Cardiac septum (tissue), 1 donor: ENCODE data around the gene DNAJC27. TPM values are rescaled to one million over a fixed set of nuclear protein-coding genes. Genes with fewer than 3 reads are reported as not detected.

Experiments used
- DNase-seq: peaks from one replicate; pipeline ENCODE4 v3.0.0-alpha.2; 2020; ENCODE audit warnings: low spot score
- intact Hi-C: fragments of 100-400 bp; cut with DNase I; formaldehyde crosslinking; loops from one replicate; pipeline ENCODE4 v1.14.0; 2022
- total RNA-seq: library from RNA; stranded (reverse); fragmentation: NEBNext Ultra II Directional; extraction: Animal tissue kit (Norgen Biotek cat#: 25700); gene quantifications from one replicate; pipeline ENCODE4 v1.2.1, GENCODE V29; 2021
- donor health status: DM: no; HTN: no; CAD: no.

The DNAJC27 gene
- total RNA-seq, 1 donor from 2014 or later: 11.2 TPM

DNA sequence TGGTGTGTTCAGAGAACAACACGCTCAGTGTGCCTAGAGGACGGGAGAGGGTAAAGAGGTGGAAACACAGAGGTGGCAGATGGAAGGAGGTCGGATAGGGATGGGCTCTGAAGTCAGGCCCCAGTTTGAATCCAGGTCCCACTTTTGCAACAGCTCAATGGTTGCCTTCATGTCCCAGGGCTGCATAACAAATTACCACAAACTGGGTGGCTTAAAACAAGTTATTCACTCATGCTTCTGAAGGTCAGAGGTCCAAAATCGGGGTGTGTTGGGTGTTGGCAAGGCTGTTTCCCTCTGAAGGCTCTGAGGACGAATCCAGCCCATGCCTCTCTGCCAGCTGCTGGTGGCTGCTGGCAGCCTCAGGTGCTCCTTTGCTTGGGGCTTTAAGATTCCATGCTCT, 39.0 kb downstream of the DNAJC27 start:
- intact Hi-C loops: no loop called here
- DNase-seq: no peak

DNA sequence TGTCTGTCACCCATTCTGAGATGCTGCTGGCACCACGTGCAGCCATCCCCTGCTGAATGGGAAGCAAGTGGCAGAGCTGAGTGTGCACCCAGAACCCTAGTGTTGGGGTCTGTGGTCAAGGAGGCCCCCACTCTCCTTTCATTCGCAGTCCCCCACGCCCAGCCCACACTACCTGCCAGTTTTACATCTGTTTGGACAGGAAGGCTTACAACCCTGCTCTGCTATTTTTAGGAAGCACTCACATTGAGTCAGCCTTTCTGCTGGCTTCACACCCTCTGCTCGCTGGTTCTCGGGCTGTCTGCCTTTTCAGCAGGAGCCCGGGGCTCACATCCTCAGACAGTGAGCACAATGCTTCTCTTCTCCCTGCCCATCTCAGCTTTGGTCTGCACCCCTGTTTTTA, 41.0 kb downstream of the DNAJC27 start:
- no peak for DNase-seq
- intact Hi-C loops: no loop called here

- intact Hi-C loops: no loop called here
- no peak for DNase-seq
Observed at GRCh38 chr2:24929230-24929629, 42.5 kb downstream of the DNAJC27 start.

DNA sequence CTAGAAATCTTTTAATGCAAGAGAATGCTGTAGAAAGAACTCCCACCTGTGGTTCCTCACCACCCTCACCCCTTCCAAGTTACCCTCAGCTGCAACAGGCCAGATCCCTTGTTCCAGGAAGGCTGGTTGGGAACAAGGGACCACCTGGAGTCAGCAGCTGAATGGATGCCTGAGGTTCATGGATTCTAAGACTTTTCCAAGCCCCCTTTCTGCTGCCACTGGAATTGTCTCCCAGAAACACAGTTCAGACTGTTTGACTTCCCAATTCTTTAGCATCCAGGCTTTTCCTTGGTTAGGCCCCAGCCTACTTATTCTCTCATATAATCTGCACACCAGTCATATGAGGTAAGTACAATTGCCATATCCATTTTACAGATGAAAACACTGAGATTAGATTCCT, 43.7 kb downstream of the DNAJC27 start:
- intact Hi-C loops: no loop called here
- no peak for DNase-seq

DNA sequence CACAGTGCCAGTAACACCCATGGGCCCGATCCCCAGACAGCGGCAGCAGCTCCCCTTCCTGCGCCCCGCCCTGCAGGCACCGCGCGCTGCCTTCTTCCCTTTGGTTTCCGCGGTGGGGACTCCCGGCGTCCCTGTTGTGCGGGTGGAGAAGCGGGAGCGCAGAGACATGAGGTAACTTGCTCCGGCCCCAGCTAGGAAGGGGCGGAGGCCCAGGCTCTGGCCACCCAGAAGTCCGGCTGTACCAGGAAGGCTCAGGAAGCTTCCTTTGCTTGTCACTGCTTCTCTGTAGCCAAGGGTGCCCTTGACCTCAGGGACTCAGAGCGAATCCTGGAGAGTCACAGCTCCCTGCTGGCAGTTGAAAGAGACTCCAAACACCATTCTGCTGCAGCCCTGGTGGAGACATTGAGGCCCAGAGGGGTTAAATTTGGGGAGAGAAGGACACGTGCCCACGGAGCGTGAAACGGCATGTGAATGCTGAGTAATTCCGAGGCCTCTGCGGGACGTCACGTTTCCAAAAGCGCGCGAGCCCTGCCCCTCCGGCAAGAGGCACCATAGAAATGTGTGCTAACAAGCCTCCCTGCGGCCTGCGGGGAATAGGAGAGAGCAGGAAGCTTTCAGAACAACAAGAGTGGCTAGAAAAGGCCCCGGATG, 45.0 kb downstream of the DNAJC27 start:
- intact Hi-C loops: no loop called here
- DNase-seq: no peak

DNA sequence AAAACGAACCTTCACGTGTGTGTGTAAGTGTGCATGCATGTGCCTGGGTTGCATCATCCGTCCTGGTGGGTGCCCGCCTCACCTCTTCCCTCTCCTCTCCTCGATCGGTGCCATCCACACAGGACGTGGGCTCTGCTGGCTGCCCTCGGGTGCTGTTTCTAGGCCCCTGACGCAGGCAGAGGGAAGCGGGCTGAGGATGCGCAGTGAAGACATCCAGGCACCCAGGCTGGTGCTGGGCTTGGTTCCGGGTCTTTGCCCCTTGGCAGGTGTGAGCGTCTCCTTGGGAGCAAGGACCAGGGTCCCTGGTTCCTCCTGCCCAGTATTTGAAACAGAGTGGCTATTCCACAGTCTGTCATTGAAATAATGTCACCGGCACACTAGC, 45.5 kb downstream of the DNAJC27 start:
- intact Hi-C loops: no loop called here
- DNase-seq: no peak

GRCh38 chr2:24925815-24926214, 45.9 kb downstream of the DNAJC27 start:
- no peak for DNase-seq
- intact Hi-C loops: no loop called here

DNA sequence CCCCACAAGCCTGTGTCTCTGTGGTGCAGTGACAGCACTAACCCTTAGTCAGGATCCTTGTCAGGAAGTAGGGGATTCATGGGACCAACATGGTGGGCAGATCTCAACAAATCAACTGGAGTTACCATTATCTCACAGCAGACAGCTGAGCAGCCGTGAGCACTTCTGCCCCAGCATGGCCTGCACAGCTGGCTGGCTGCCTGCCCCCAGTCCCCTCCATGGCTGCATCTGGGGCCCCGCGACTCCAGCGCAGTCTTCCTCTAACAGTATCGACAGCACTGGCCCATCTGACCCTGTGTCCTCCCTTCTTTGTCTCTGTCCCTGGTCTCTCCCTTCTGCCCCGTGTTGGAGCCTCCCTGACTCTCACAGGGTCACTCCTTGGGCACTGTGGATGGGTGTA, 47.0 kb downstream of the DNAJC27 start:
- DNase-seq: no peak
- intact Hi-C loops: no loop called here

DNA sequence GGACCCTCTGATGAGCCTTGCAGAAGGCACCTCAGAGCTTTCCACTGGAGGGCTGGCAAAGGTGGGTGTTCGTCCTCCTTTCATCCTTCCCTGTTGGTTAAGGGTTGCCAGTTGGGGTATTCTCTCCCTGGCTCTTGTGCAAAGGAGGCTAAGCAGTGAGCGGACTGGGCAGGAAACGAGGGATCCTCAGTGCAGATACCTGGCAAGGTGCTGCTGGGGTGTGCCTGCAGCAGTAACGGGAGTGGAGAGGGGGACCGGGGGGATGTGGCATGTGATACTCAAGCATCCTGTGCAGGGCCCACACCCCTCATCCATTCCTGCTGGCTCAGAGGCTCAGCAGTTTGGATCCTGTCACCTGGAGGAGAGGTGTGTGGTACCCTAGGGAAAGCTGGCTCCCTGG, 47.5 kb downstream of the DNAJC27 start:
- no peak for DNase-seq
- intact Hi-C loops: no loop called here

DNA sequence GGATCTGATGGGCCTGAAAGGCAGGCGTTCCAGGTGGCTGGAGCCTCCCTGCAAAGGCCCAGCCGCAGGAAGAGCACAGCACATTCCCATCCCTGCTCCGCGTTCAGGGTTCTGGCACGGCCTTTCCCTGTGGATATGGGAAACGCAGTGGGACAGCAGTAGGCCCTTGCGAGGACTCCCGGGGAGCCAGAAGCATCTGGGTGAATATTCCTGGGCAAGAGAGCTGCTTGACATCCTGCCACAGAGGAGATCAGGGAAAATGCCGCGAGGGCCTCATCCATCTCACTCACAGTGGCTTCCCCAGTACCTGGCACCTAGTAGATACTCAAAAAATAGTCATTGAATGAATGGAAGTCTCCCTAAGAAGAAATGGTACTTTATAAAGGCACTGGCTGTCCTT, 48.6 kb downstream of the DNAJC27 start:
- DNase-seq: no peak
- intact Hi-C loops: no loop called here

- intact Hi-C loops: no loop called here
- DNase-seq: no peak
Observed at GRCh38 chr2:24922556-24922955, 49.2 kb downstream of the DNAJC27 start.

DNA sequence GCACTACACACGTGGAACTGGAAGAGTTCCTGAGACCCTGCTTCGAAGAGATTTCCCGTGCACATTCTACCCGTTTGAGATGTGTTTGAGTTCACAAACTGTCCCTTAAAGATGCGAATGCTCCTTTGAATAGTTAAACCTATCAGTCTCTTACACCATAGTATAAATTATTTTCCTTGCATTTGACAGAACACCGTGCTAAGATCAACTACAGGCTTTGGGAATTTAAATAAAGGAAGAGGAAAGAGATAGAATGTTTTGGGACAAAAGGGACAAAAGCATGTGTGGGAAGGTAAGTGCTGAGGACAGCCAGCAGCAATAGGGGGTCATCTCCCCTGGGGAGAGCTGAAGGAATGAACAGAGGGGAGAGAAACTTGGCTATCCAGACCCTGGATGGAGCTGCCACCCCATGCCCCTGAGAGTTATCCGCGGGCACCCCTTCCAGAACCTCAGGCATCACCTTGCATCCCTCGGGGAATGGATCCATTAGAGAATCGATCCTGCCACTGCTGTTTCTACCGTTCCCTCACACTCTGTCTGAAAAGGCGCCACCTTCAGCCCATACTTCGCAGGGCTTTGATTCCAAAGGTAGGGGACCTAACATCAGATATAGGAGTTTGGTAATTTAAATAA, 50.8 kb downstream of the DNAJC27 start:
- intact Hi-C loops: no loop called here
- no peak for DNase-seq

DNA sequence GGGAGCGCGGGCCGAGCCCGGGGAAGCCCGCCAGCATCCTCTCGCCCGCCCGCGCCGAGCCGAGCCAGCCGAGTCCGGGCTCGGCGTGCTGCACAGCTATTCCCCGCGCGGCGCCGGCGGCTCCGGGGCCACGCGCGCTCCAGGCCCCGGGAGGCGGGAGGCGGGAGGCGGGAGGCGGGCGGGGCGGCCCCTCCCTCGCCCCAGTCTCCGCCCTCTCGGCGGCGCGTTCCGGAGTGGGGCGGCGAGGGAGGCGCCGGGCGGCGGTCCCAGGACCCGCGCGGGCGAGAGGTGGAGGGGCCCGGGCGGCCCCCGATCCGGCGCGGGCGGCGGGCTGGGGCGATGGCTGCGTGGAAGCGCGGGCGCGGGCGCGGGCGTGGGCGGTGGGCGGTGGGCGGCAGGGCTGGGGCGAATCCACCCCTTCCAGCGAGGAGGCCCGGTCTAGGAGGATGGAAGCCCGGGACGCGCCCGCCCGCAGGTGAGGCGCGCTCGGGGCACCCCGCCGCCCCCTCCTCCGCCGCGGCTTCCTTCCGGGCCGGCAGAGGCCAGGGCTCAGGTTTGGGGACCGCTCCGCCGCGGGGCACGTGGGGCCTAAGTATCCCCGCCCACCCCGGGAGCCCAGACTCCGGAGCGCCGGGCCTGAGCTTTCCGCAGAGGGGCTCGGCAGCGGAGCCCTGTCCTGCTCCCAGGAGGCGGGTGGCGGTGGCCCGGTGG, 51.5 kb downstream of the DNAJC27 start, which contains the start of gene ADCY3:
ADCY3 (minus strand) TSS at position 140 of the 711 bp plus-strand sequence. CDS start 1,250 bp downstream, outside the sequence.
- intact Hi-C loops: no loop called here
- DNase-seq: no peak

- DNase-seq: no peak
- intact Hi-C loops: loop anchor here (5.0 kb wide), 1 partner anchor 62 kb away; no protein-coding TSS in a partner anchor
Observed at GRCh38 chr2:24919506-24920097, 52.2 kb downstream of the DNAJC27 start.

- intact Hi-C loops: loop anchor here (5.0 kb wide), 1 partner anchor 62 kb away; no protein-coding TSS in a partner anchor
- DNase-seq: no peak
Observed at GRCh38 chr2:24919037-24919505, 52.7 kb downstream of the DNAJC27 start.

GRCh38 chr2:24918326-24919036, 53.3 kb downstream of the DNAJC27 start:
- intact Hi-C loops: loop anchor here (5.0 kb wide), 1 partner anchor 61 kb away; no protein-coding TSS in a partner anchor
- DNase-seq: no peak

DNA sequence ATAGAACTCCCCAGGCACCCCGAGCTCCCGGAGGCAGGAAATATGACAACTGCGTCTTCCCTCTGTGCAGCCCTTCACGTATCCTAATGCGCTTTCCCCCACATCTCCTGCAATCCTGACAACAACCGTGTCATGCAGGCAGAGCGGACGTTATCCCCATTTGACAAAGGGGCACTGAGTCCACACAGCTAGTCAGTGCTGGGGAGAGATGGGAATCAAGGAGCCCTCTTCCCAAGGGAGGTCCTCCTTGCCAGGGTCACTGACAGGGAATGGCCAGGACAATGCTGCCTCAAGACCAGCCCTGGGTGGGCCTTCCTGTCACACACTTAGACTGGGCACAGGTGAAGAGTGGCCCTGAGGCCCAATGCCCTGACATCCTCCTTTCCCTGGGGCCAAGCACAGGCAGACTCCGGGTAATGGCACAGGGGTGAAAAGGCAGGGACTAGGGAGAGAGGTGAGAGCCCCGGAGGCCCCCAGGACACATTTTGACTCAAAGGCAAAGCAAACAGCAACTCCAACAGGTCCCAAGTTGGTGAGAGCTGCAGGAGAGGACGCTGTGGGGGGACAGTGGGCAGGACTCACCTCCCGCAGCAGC, 53.9 kb downstream of the DNAJC27 start:
- intact Hi-C loops: loop anchor here (5.0 kb wide), 1 partner anchor 61 kb away; no protein-coding TSS in a partner anchor
- no peak for DNase-seq

- intact Hi-C loops: loop anchor here (5.0 kb wide), 1 partner anchor 60 kb away; no protein-coding TSS in a partner anchor
Observed at GRCh38 chr2:24917086-24917485, 54.7 kb downstream of the DNAJC27 start.

GRCh38 chr2:24915796-24916195, 56.0 kb downstream of the DNAJC27 start:
- DNase-seq: no peak
- intact Hi-C loops: loop anchor here (5.0 kb wide), 1 partner anchor 58 kb away; no protein-coding TSS in a partner anchor

More at GRCh38 chr2:24917086-24917485, 54.7 kb downstream of the DNAJC27 start:
- DNase-seq: no peak
